ENCODE measurements around the gene RALGPS1.

DNA sequence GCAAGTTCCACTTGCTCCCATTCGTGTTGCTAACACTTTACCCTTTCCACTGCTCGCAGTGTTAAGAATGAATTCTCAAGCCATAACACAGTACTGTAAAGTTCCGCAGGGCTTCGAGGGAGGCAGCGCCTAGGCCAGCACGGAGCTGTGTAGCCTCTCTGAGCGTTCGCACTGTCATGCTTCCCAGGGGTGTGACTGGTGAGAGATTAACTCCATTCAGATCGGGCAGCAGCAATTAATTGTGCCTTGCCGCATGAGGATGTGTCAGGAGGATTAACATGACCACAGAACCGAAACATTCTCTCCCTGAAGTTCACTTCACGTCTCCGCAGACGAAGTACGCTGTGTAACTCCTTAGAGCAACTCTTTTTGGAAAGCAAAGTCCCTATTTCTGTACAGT, 30.9 kb upstream of the RALGPS1 start:
- TF ChIP-seq, protein P1, sequence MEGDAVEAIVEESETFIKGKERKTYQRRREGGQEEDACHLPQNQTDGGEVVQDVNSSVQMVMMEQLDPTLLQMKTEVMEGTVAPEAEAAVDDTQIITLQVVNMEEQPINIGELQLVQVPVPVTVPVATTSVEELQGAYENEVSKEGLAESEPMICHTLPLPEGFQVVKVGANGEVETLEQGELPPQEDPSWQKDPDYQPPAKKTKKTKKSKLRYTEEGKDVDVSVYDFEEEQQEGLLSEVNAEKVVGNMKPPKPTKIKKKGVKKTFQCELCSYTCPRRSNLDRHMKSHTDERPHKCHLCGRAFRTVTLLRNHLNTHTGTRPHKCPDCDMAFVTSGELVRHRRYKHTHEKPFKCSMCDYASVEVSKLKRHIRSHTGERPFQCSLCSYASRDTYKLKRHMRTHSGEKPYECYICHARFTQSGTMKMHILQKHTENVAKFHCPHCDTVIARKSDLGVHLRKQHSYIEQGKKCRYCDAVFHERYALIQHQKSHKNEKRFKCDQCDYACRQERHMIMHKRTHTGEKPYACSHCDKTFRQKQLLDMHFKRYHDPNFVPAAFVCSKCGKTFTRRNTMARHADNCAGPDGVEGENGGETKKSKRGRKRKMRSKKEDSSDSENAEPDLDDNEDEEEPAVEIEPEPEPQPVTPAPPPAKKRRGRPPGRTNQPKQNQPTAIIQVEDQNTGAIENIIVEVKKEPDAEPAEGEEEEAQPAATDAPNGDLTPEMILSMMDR (IDR thresholded peaks at IDR 0.05): no peak
- no peak for TF ChIP-seq POLR2A (IDR thresholded peaks at IDR 0.05)
